ENCODE measurements around the gene FAM120B. TPM values are rescaled to one million over a fixed set of nuclear protein-coding genes. Genes with fewer than 3 reads are reported as not detected.
A peak's percentile ranks its signal among the peaks of the same experiment; 100 is the strongest.
"Not testable (repeated sequence)": the region's sequence is repeated elsewhere in the genome, so short reads cannot be mapped to it uniquely, and the experiment has no call there.

Gene FAM120B
- total RNA-seq, 2 donors from 2014 or later: 25.1 to 28.1 TPM

- Mint-ChIP-seq H3K27me3 (peaks cover 11% of the 10 kb centered on the region), H3K27ac (peak overlapping the region; percentile 97), H3K4me3 (peak overlapping the region; percentile 94), H3K36me3 (ENCODE audit: low read depth) (peaks cover 2% of the 10 kb centered on the region), H3K4me1 (peaks cover 42% of the 10 kb centered on the region)
- DNase-seq (no peak), ATAC-seq (no peak)
- H3K9me3 ChIP-seq (ENCODE audit: control insufficient read depth, low read length, poor library complexity, severe bottlenecking): no peaks in the 10 kb centered on the region
These were observed 2.2 kb downstream of the FAM120B start for GRCh38 chr6:170308761-170309160.

GRCh38 chr6:170311696-170312095, 5.1 kb downstream of the FAM120B start:
- ATAC-seq (no peak), DNase-seq (no peak)
- H3K9me3 ChIP-seq (ENCODE audit: control insufficient read depth, low read length, poor library complexity, severe bottlenecking): no peaks in the 10 kb centered on the region
- H3K4me3 Mint-ChIP-seq: no peak overlapping the region
- H3K27me3 Mint-ChIP-seq: no peaks in the 10 kb centered on the region
- peak overlapping the region; percentile 54 for H3K27ac Mint-ChIP-seq
- peaks cover 51% of the 10 kb centered on the region for H3K4me1 Mint-ChIP-seq
- H3K36me3 Mint-ChIP-seq (ENCODE audit: low read depth): peaks cover 2% of the 10 kb centered on the region

DNA sequence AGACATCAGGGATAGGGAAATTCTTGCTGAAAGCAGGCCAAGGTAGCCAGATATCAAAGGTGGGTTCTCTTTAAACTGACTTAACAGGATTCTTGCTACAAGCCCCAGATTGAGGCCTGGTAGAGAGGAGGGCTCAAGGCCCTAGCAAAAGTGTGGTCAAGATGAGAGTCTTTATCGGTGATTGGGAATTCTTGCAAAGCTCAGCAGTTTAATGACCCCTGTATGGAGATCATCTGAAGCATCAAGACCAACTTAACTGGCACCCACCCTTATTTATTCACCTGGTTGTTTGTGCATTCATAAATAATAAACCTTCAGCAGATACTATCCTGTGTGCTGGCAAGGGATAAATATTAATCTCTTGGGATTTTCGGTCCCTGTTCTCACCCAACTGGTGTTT, 6.3 kb downstream of the FAM120B start:
- ATAC-seq: no peak
- Mint-ChIP-seq H3K27me3 (no peaks in the 10 kb centered on the region), H3K27ac (no peak overlapping the region), H3K4me1 (peaks cover 44% of the 10 kb centered on the region), H3K36me3 (ENCODE audit: low read depth) (peaks cover 3% of the 10 kb centered on the region), H3K4me3 (no peak overlapping the region)
- DNase-seq: no peak
- H3K9me3 ChIP-seq (ENCODE audit: control insufficient read depth, low read length, poor library complexity, severe bottlenecking): no peaks in the 10 kb centered on the region

DNA sequence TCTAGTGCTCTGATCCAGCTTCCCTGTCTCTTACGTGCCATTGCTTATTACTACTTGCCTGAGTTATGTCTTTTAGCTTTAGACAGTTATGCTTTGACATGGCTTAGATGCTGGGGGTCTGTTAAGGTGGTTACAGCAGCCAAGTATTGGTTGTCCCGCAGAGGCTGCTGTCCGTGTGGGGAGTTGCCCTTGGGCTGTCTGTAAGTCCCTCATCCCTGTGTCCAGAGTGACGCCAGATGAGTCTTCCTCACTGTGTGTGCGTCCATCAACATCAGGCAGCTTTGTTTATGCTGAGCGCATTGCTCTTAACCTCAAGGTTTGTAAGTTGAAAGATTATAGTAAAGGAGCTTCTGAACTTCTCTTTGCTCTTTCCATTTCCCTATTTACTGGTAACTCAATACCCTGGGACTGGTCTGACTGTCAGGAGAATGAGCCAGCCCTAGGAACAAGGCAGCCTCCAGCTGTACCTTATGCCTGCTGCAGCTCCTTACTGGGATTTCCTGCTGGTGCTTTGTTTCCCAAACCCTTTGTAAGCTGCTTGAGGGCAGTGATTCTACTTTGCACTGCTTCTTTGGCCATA, 7.2 kb downstream of the FAM120B start:
- peak overlapping the region; percentile 72 for H3K27ac Mint-ChIP-seq

DNA sequence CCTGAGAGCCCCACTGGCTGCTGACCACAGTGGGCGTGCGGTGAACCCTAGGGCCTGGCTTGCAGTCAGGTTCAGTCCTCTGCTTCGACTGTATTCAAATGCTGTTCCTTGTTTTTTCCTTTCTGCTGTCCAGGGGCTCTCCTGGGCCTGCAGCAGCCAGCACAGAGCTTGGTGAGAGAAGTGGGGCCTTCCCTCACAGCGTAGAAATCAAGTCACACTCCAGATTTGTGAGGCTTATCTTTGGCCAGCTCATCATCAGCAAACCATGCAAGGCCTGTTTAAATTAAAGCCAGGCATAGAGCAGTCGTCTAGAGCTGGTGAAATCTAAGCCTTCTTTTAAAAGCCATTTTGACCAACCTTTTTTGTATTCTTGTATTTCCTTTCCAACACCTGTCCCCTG, 8.4 kb downstream of the FAM120B start:
- Mint-ChIP-seq H3K27me3 (no peaks in the 10 kb centered on the region), H3K36me3 (ENCODE audit: low read depth) (peaks cover 3% of the 10 kb centered on the region), H3K4me1 (peaks cover 39% of the 10 kb centered on the region), H3K4me3 (no peak overlapping the region), H3K27ac (peak overlapping the region; percentile 72)
- no peaks in the 10 kb centered on the region for H3K9me3 ChIP-seq (ENCODE audit: control insufficient read depth, low read length, poor library complexity, severe bottlenecking)
- no peak for DNase-seq
- no peak for ATAC-seq

More for the DNA sequence above, 7.2 kb downstream of the FAM120B start:
- ATAC-seq (no peak), DNase-seq (no peak)
- no peaks in the 10 kb centered on the region for H3K9me3 ChIP-seq (ENCODE audit: control insufficient read depth, low read length, poor library complexity, severe bottlenecking)
- Mint-ChIP-seq H3K4me3 (no peak overlapping the region), H3K4me1 (peaks cover 36% of the 10 kb centered on the region), H3K36me3 (ENCODE audit: low read depth) (peaks cover 3% of the 10 kb centered on the region), H3K27me3 (no peaks in the 10 kb centered on the region)

DNA sequence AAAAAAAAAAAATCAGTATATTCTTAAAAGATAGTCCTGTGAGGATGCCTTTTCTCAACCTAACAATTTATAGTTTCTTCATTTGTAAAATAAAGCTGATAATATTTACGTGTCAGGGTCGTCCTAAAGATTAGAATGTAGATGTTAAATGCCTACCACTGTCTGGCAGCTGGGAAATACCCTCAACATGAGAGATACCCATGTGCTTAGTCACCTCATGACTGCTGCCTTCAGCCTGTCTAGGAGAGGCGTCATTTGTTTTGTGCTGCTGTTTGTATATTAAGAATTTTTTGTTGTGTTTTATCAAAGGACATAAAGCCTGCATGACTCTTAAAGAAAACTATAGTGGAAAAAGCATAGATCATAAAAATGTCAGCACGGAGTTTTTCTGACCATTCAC, 9.5 kb downstream of the FAM120B start:
- Mint-ChIP-seq H3K27ac (no peak overlapping the region), H3K36me3 (ENCODE audit: low read depth) (peaks cover 3% of the 10 kb centered on the region), H3K27me3 (no peaks in the 10 kb centered on the region), H3K4me3 (no peak overlapping the region), H3K4me1 (peaks cover 42% of the 10 kb centered on the region)
- DNase-seq (no peak), ATAC-seq (peak; percentile 59)
- no peaks in the 10 kb centered on the region for H3K9me3 ChIP-seq (ENCODE audit: control insufficient read depth, low read length, poor library complexity, severe bottlenecking)

DNA sequence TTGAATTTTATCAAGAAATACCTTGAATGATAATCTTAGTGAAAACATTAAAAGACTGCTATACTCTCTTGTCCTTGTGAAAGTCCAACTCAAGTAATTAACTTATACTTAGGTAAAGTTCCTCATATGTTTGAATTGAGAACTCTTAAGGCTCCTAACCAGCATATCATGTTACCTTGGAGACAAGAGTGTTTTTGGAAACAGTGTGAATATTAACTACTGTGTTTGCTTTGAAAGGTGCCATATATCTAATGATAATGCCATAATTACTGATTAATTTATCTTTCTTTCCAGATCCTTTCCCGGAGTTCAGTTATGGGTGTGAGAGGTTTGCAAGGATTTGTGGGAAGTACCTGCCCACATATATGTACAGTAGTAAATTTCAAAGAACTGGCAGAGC, 10.5 kb downstream of the FAM120B start:
- ATAC-seq: no peak
- H3K27ac Mint-ChIP-seq: peak overlapping the region; percentile 49
- H3K27me3 Mint-ChIP-seq: no peaks in the 10 kb centered on the region
- no peaks in the 10 kb centered on the region for H3K9me3 ChIP-seq (ENCODE audit: control insufficient read depth, low read length, poor library complexity, severe bottlenecking)
- H3K36me3 Mint-ChIP-seq (ENCODE audit: low read depth): peaks cover 3% of the 10 kb centered on the region
- DNase-seq: no peak
- peaks cover 38% of the 10 kb centered on the region for H3K4me1 Mint-ChIP-seq
- no peak overlapping the region for H3K4me3 Mint-ChIP-seq

- H3K36me3 Mint-ChIP-seq (ENCODE audit: low read depth): peaks cover 9% of the 10 kb centered on the region
These were observed 11.2 kb downstream of the FAM120B start for GRCh38 chr6:170317718-170318117.

DNA sequence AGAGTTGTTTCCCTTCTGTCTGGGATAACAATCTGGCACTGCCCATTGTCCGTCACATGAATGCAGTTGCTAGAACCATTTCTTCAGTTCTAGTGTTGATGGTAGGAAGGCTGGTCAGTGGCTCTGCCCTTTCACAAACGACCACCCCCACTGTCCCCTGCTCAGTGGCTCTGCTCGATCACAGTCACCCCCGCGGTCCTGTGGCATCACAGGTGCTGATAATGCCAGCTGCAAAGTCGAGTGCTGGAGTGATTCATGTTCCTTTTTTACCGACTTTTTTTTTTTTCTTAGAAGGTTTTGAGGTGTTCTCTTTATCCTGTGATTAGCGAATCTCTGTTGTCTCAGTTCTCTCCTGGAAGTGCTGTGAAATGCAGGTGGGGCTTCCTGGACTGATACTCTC, 22.8 kb downstream of the FAM120B start:
- Mint-ChIP-seq H3K27ac (peak overlapping the region; percentile 9), H3K4me1 (peaks cover 17% of the 10 kb centered on the region), H3K4me3 (no peak overlapping the region), H3K27me3 (no peaks in the 10 kb centered on the region), H3K36me3 (ENCODE audit: low read depth) (peaks cover 10% of the 10 kb centered on the region)
- H3K9me3 ChIP-seq (ENCODE audit: control insufficient read depth, low read length, poor library complexity, severe bottlenecking): no peaks in the 10 kb centered on the region
- no peak for ATAC-seq
- DNase-seq: no peak

More at GRCh38 chr6:170317718-170318117, 11.2 kb downstream of the FAM120B start:
- no peak for DNase-seq
- Mint-ChIP-seq H3K27ac (peak overlapping the region; percentile 49), H3K27me3 (no peaks in the 10 kb centered on the region), H3K4me3 (no peak overlapping the region), H3K4me1 (peaks cover 42% of the 10 kb centered on the region)
- no peaks in the 10 kb centered on the region for H3K9me3 ChIP-seq (ENCODE audit: control insufficient read depth, low read length, poor library complexity, severe bottlenecking)
- no peak for ATAC-seq

DNA sequence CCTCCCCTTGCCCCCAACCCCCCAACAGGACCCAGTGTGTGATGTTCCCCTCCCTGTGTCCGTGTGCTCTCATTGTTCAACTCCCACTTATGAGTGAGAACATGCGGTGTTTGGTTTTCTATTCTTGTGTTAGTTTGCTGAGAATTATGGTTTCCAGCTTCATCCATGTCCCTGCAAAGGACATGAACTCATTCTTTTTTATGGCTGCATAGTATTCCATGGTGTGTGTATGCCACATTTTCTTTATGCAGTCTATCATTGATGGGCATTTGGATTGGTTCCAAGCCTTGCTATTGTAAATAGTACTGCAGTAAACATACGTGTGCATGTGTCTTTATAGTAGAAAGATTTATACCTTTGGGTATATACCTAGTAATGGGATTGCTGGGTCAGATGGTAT, 28.6 kb downstream of the FAM120B start:
- not testable (repeated sequence) for H3K9me3 ChIP-seq (ENCODE audit: control insufficient read depth, low read length, poor library complexity, severe bottlenecking); H3K27me3 Mint-ChIP-seq; H3K27ac Mint-ChIP-seq; ATAC-seq; H3K4me3 Mint-ChIP-seq; DNase-seq; H3K36me3 Mint-ChIP-seq (ENCODE audit: low read depth)
- peaks cover 34% of the 10 kb centered on the region for H3K4me1 Mint-ChIP-seq

DNA sequence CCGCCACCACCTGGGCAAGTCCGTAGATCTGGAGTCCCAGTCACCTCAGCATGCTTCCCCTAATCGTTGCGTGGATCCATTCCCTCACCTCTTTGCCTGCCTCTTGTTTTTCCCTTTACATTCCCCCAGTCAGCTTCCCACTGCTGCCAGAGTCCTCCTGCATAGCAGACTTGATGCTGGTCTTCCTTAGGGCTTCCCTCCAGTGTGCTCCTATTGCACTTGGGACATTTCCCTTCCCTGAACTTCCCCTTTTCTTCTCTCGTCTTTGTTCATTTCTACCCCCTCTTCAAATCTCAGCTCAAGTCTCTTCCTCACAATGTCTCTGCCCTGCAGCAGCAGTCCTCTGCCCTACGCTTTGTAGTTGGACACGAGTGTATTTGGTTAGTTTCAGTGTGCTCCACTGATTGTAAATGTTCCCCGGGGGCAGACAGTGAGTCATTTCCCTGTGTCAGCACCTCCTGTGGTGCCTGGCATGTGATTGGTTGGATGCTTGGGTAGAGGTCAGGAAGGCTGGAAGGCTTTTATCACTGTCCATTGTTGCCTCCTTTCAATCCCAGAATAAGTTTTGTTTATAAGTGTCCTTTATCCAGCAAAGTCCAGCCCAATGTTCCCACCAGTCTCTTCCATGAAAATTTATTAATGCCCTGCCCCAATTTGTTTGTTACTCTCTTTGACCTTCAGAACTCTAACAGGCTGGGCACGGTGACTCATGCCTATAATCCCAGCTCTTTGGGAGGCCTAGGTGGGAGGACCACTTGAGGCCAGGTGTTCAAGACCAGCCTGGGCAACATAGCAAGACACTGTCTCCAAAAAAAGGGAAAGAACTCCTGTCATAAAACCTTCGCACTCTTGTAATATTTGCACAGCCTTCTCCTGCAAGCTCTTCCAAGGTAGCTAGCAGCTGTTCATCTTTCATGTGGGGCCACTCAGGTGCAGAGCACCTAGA, 38.3 kb downstream of the FAM120B start:
- Mint-ChIP-seq H3K4me3 (no peak overlapping the region), H3K4me1 (peaks cover 33% of the 10 kb centered on the region), H3K27me3 (no peaks in the 10 kb centered on the region), H3K36me3 (ENCODE audit: low read depth) (peaks cover 15% of the 10 kb centered on the region), H3K27ac (peak overlapping the region; percentile 75)
- no peaks in the 10 kb centered on the region for H3K9me3 ChIP-seq (ENCODE audit: control insufficient read depth, low read length, poor library complexity, severe bottlenecking)
- DNase-seq: no peak
- no peak for ATAC-seq

- ATAC-seq (peak; percentile 28), DNase-seq (no peak)
- H3K27ac Mint-ChIP-seq: peak overlapping the region; percentile 75
- peaks cover 27% of the 10 kb centered on the region for H3K4me1 Mint-ChIP-seq
- H3K9me3 ChIP-seq (ENCODE audit: control insufficient read depth, low read length, poor library complexity, severe bottlenecking): peaks cover 3% of the 10 kb centered on the region
- H3K4me3 Mint-ChIP-seq: no peak overlapping the region
- H3K27me3 Mint-ChIP-seq: no peaks in the 10 kb centered on the region
- peaks cover 13% of the 10 kb centered on the region for H3K36me3 Mint-ChIP-seq (ENCODE audit: low read depth)
These were observed 39.1 kb downstream of the FAM120B start for GRCh38 chr6:170345662-170346061.

DNA sequence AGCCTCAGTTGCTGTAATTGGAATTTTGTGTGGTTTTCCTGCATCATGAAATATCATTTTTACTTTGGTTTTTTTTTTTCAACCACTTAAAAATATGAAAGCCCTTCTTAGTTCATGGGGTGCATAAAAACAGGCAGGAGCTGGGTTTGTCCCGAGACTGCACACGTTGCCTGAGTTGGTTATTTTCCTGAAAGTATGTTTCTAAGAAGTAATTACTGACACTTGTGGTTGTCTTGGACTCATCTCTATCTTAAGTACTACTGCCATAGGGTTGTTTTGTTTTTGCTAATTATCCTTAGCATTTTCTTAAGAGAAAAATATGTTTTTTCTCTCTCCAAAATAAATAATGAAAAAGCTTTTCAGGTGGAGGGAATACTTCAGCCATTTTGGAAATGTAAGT, 40.1 kb downstream of the FAM120B start:
- H3K36me3 Mint-ChIP-seq (ENCODE audit: low read depth): peaks cover 15% of the 10 kb centered on the region
- no peak for DNase-seq
- peaks cover 27% of the 10 kb centered on the region for H3K4me1 Mint-ChIP-seq
- no peak overlapping the region for H3K27ac Mint-ChIP-seq
- no peak for ATAC-seq
- no peak overlapping the region for H3K4me3 Mint-ChIP-seq
- H3K27me3 Mint-ChIP-seq: no peaks in the 10 kb centered on the region
- peaks cover 7% of the 10 kb centered on the region for H3K9me3 ChIP-seq (ENCODE audit: control insufficient read depth, low read length, poor library complexity, severe bottlenecking)

Measured in T-helper 17 cell (primary cell).